Muscle layer of colon (tissue), 2 donors: Measurements from ENCODE around the gene PRG2.

Experiments used
- H3K27ac ChIP-seq: one replicate; pipeline ENCODE4 v1.7.0; 2013; ENCODE audit warnings: low read depth, mild to moderate bottlenecking, low read length, moderate library complexity
- H3K27me3 ChIP-seq, 2 donors: one replicate each; pipeline ENCODE4 v1.7.0; 2013; ENCODE audit warnings: low read length in 2 of 2, mild to moderate bottlenecking in 2 of 2; ENCODE audit not compliant: insufficient read depth in 2 of 2, control insufficient read depth in 1 of 2
- H3K36me3 ChIP-seq: one replicate; pipeline ENCODE4 v1.7.0; 2013; ENCODE audit warnings: mild to moderate bottlenecking, low read length; ENCODE audit not compliant: insufficient read depth
- H3K4me1 ChIP-seq: one replicate; pipeline ENCODE4 v1.7.0; 2013; ENCODE audit warnings: mild to moderate bottlenecking, low read length; ENCODE audit not compliant: insufficient read depth
- H3K4me3 ChIP-seq, 2 donors: one replicate each; pipeline ENCODE4 v1.7.0; 2013; ENCODE audit warnings: low read length in 2 of 2, low read depth in 1 of 2, mild to moderate bottlenecking in 1 of 2, moderate library complexity in 1 of 2
- H3K9ac ChIP-seq: one replicate; pipeline ENCODE4 v1.7.0; 2013; ENCODE audit warnings: low read length
- H3K9me3 ChIP-seq: one replicate; pipeline ENCODE4 v1.7.0; 2013; ENCODE audit warnings: mild to moderate bottlenecking, low read length
- donor health status: abdominal sarcoma.
- donor health status: Adenocarcinoma of cecum.

Gene PRG2

GRCh38 chr11:57353446-57353845 lies 37.0 kb downstream of the PRG2 start:
- no peaks in the 10 kb centered on the region for H3K9me3 ChIP-seq
- H3K27ac ChIP-seq, result no peak overlapping the region
- H3K27me3 ChIP-seq, result no peaks in the 10 kb centered on the region
- H3K36me3 ChIP-seq, result no peaks in the 10 kb centered on the region
- H3K9ac ChIP-seq, result no peak overlapping the region
- no peak overlapping the region for H3K4me3 ChIP-seq
- peaks cover 11% of the 10 kb centered on the region for H3K4me1 ChIP-seq

- Histone ChIP-seq H3K4me1 (peaks cover 10% of the 10 kb centered on the region), H3K4me3 (no peak overlapping the region), H3K27me3 (no peaks in the 10 kb centered on the region), H3K9me3 (no peaks in the 10 kb centered on the region), H3K27ac (no peak overlapping the region), H3K9ac (no peak overlapping the region), H3K36me3 (no peaks in the 10 kb centered on the region)
These were observed 37.4 kb downstream of the PRG2 start for GRCh38 chr11:57353036-57353435.

DNA sequence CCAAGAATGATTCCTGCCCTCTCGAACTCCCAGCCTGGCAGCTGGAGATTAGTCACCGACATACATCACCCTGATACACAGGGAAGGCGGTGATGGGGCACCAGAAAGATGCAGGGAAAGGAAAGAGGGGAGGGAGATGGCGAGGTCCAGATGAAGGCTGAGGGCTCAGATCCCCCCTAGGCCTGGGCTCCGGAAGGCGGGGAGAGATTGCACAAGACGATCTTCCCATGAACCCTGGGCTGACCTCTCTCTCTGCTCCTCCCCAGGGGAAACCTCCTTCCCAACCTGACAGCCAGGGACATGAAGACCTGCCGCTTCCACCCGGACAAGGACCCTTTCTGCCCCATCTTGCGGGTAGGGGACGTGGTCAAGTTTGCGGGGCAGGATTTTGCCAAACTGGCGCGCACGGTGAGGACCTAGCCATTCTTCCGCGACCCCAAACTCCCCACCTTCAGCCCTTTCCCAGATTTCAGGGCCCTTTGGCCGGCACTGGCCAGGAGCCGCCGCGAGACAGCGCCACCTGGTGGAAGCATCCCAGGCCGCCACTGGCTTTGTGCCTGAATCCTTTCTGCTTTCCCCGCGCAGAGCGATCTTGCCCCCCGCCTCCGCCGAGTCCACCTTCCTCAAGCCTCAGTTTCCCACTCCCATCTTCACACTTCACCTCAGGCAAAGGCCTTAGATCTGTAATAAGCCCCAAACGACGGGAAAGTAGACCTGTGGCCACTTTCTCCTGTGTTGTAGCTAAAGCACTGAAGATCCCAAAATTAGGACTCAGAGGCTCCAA lies 40.8 kb downstream of the PRG2 start:
- Histone ChIP-seq H3K36me3 (no peaks in the 10 kb centered on the region), H3K27me3 (no peaks in the 10 kb centered on the region), H3K4me3 (no peak overlapping the region), H3K27ac (no peak overlapping the region), H3K4me1 (peaks cover 6% of the 10 kb centered on the region), H3K9me3 (no peaks in the 10 kb centered on the region), H3K9ac (no peak overlapping the region)

- Histone ChIP-seq H3K9me3 (no peaks in the 10 kb centered on the region), H3K27me3 (no peaks in the 10 kb centered on the region), H3K27ac (no peak overlapping the region), H3K4me3 (no peak overlapping the region), H3K4me1 (peaks cover 6% of the 10 kb centered on the region), H3K36me3 (no peaks in the 10 kb centered on the region), H3K9ac (no peak overlapping the region)
These were observed 41.7 kb downstream of the PRG2 start for GRCh38 chr11:57348636-57349313.

DNA sequence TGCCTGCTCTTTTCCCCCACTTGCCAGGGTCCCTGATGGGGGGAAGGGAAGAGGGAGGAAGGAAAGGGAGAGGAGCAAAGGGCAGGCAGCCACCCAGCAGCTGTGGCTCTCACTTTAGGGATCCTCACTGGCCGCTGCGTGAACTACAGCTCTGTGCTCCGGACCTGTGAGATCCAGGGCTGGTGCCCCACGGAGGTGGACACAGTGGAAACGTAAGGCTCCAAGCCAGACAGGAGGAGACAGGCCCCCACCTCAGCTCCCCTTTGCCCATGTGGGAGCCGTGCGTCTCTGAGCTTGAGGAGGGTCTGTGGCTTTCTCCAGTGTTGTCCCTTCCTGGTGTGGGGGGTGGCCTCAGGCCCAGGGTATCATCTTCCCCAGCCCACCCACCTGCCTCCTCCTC lies 42.4 kb downstream of the PRG2 start:
- H3K36me3 ChIP-seq, result no peaks in the 10 kb centered on the region
- no peaks in the 10 kb centered on the region for H3K27me3 ChIP-seq
- H3K27ac ChIP-seq, result no peak overlapping the region
- no peak overlapping the region for H3K9ac ChIP-seq
- no peak overlapping the region for H3K4me3 ChIP-seq
- no peaks in the 10 kb centered on the region for H3K9me3 ChIP-seq
- peaks cover 6% of the 10 kb centered on the region for H3K4me1 ChIP-seq

DNA sequence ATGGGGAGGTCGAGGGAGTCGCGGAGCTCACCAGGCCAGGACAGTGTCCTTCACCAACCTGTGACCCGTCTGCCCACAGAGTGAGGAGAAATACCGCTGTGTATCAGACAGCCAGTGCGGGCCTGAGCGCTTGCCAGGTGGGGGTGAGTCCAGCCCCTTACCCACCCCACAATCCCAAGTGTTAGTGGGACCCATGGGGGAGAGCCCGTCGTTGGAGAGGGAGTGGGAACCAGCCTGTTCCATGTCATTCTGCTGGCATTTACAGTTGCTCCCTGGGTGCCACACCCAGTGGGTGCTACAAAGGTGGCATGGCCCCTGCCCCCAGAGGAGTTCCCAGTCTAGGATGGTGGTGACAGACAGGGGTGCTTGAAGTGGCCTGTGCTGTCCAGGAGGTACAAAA lies 43.1 kb downstream of the PRG2 start:
- Histone ChIP-seq H3K27ac (no peak overlapping the region), H3K9me3 (no peaks in the 10 kb centered on the region), H3K4me3 (no peak overlapping the region), H3K9ac (no peak overlapping the region), H3K27me3 (no peaks in the 10 kb centered on the region), H3K36me3 (no peaks in the 10 kb centered on the region), H3K4me1 (peaks cover 6% of the 10 kb centered on the region)

- H3K9ac ChIP-seq, result no peak overlapping the region
- H3K9me3 ChIP-seq, result no peaks in the 10 kb centered on the region
- H3K4me3 ChIP-seq, result no peak overlapping the region
- H3K27me3 ChIP-seq, result no peaks in the 10 kb centered on the region
- H3K36me3 ChIP-seq, result no peaks in the 10 kb centered on the region
- H3K4me1 ChIP-seq, result peaks cover 6% of the 10 kb centered on the region
- no peak overlapping the region for H3K27ac ChIP-seq
These were observed 44.8 kb downstream of the PRG2 start for GRCh38 chr11:57345555-57346211.

DNA sequence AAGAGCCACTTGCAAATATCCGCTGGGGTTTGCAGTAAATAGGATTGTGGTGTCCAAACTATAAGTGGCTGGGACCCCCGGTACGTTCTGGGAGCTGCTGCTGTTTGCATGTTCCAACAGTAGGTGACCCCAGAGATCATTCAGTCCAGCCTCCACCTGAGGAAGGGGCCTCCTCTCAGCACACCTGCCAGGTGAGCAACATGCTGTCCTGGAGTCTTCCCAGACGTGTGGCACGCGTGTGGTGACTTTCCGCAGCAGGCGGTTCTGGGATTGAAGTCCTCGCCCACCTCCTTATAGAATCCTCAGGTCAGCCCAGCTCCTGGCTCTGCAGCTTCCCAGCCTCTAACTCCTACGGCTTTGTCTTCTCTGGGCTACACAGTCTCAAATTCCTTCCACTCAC lies 45.6 kb downstream of the PRG2 start:
- Histone ChIP-seq H3K9ac (no peak overlapping the region), H3K4me1 (peaks cover 4% of the 10 kb centered on the region), H3K36me3 (no peaks in the 10 kb centered on the region)

DNA sequence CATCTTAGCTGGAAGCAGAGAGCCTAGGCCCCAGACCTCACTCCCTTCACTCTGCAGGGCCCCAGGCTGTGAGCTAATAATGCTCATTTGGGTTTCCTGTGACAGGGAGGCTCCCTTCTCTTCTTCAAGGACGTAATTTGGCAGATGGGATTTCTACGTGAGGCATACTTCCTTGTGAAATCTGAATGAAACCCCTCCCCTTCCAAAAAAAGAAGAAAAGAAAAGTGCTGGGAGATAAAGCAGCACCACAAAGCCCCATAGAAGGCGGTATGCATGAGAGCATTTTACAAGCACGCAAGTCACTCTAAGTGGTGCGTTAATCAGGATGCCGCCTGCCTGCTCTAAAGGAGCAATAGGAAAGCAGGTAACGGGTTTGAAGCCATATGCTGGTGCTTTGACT lies 46.6 kb downstream of the PRG2 start:
- Histone ChIP-seq H3K27ac (no peak overlapping the region), H3K4me3 (no peak overlapping the region), H3K9ac (no peak overlapping the region), H3K36me3 (no peaks in the 10 kb centered on the region), H3K27me3 (no peaks in the 10 kb centered on the region), H3K9me3 (no peaks in the 10 kb centered on the region), H3K4me1 (no peaks in the 10 kb centered on the region)

More for the DNA sequence above, 45.6 kb downstream of the PRG2 start:
- no peaks in the 10 kb centered on the region for H3K9me3 ChIP-seq
- H3K27me3 ChIP-seq, result no peaks in the 10 kb centered on the region
- no peak overlapping the region for H3K4me3 ChIP-seq
- no peak overlapping the region for H3K27ac ChIP-seq

DNA sequence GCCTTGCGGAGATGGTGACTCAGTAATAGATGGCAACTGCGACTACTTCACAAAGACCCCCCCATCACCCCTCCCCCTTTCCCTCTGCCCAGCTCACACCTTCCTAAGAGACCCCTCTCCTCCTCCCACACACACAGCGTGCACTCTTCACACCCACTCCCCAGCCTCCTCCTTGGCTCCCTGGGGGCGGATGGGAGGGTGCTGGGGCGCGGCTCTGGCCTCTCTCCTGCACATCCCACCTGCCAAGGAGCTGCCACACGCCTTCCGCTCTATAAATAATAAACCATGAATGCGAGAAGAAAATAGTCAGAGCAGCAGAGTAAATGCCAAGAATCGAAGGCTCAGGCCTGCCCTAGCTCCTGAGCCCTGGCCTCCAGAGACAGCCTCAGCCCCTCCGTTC lies 47.7 kb downstream of the PRG2 start:
- H3K4me3 ChIP-seq, result no peak overlapping the region
- H3K36me3 ChIP-seq, result no peaks in the 10 kb centered on the region
- H3K9ac ChIP-seq, result no peak overlapping the region
- no peaks in the 10 kb centered on the region for H3K27me3 ChIP-seq
- no peaks in the 10 kb centered on the region for H3K4me1 ChIP-seq
- H3K9me3 ChIP-seq, result no peaks in the 10 kb centered on the region
- H3K27ac ChIP-seq, result no peak overlapping the region

GRCh38 chr11:57341250-57341808 lies 49.1 kb downstream of the PRG2 start:
- H3K27me3 ChIP-seq, result no peaks in the 10 kb centered on the region

More at GRCh38 chr11:57341250-57341808, 49.1 kb downstream of the PRG2 start:
- no peak overlapping the region for H3K4me3 ChIP-seq
- no peak overlapping the region for H3K9ac ChIP-seq
- H3K9me3 ChIP-seq, result no peaks in the 10 kb centered on the region
- no peaks in the 10 kb centered on the region for H3K36me3 ChIP-seq
- no peak overlapping the region for H3K27ac ChIP-seq
- peaks cover 2% of the 10 kb centered on the region for H3K4me1 ChIP-seq
